Measurements from ENCODE around the gene PMFBP1. TPM values are rescaled to one million over a fixed set of nuclear protein-coding genes. Genes with fewer than 3 reads are reported as not detected.

PMFBP1 gene
- total RNA-seq, 1 experiment from 2014 or later = 2.7 TPM

DNA sequence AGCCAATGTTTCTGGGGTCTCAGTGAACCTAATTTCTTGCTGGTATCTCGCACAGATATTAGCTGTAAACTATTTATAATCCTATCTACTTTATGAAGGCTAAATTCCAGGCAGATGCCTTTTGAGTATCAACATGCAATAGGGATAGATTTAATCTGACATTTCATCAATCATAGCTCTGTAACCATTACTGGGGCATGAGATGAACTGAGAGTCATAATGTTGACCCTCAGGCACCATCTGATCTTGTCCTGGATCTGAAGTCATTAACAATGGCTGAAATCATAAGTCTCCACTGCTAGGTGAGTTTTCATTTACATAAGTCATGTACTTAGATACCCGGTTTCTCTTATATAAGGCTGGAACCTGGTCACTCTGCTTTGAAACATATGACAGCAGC lies 3.6 kb downstream of the PMFBP1 start:
- no peak overlapping the region for H3K9ac ChIP-seq (ENCODE audit: extremely low read depth, insufficient read length, low read length)
- no peaks in the 10 kb centered on the region for H3K79me2 ChIP-seq (ENCODE audit: insufficient read depth, low read length)
- no peak overlapping the region for H2AFZ ChIP-seq (ENCODE audit: low read length)
- Mint-ChIP-seq H3K9me3 (peaks cover under 1 to 2% of the 10 kb centered on the region in 2 experiments; a peak in 4 of 5 replicates), H3K4me1 (0 out of 4 replicates have a peak, but pooled peaks cover 0 to 2% of the 10 kb centered on the region in 2 experiments), H3K27ac (no peak overlapping the region), H3K36me3 (ENCODE audit: insufficient read depth in 1 of 3, low read depth in 3 of 3) (peaks cover 0 to 3% (median 2%) of the 10 kb centered on the region in 3 experiments; a peak in 5 of 7 replicates), H3K4me3 (no peak overlapping the region), H3K27me3 (ENCODE audit: low read depth) (peaks cover 3% of the 10 kb centered on the region; the same call in 1 of the 2 replicates)
- H3K27ac ChIP-seq (ENCODE audit: insufficient read length, low read depth, low read length) = no peak overlapping the region
- H2AK5ac ChIP-seq (ENCODE audit: insufficient read length, low read length) = no peak overlapping the region
- no peak overlapping the region for H3K56ac ChIP-seq (ENCODE audit: insufficient read length, low read depth, low read length)
- no peak overlapping the region for H2BK20ac ChIP-seq (ENCODE audit: low read depth, low read length, poor library complexity, severe bottlenecking)
- TF ChIP-seq CTCF (conservative IDR thresholded peaks at IDR 0.05) = no peak
- H3K23me2 ChIP-seq (ENCODE audit: insufficient read length, low read depth, low read length, poor library complexity, severe bottlenecking) = no peaks in the 10 kb centered on the region
- WGBS (ENCODE audit: extremely low coverage, insufficient read length, low lambda C conversion rate) = no CpG with 5 or more reads among the region's 2 CpGs
- no peak overlapping the region for H3K4me2 ChIP-seq (ENCODE audit: insufficient read depth, insufficient read length, low read length)
- H2BK5ac ChIP-seq (ENCODE audit: insufficient read length, low read length) = no peak overlapping the region
- no peak overlapping the region for H4K5ac ChIP-seq (ENCODE audit: insufficient read length, low read depth, low read length)
- no peak overlapping the region for H4K8ac ChIP-seq (replicated peaks; ENCODE audit: insufficient read length, low read depth, low read length)
- no peak overlapping the region for H3K23ac ChIP-seq (ENCODE audit: insufficient read length, low read depth, low read length)
- H3K27me3 ChIP-seq (ENCODE audit: insufficient read depth, low read length) = no peaks in the 10 kb centered on the region
- no peak overlapping the region for H4K91ac ChIP-seq (ENCODE audit: insufficient read length, low read depth, low read length)
- H3K79me1 ChIP-seq (ENCODE audit: insufficient read depth, low read depth, low read length, poor library complexity, severe bottlenecking) = no peaks in the 10 kb centered on the region
- H3K4ac ChIP-seq (ENCODE audit: low read depth, low read length) = no peak overlapping the region
- no peaks in the 10 kb centered on the region for H3K9me3 ChIP-seq (ENCODE audit: control insufficient read depth, low read depth, low read length)
- H3T11ph ChIP-seq (ENCODE audit: low read length) = no peak overlapping the region
- H3K4me1 ChIP-seq (ENCODE audit: insufficient read depth, low read length) = no peaks in the 10 kb centered on the region
- no peak overlapping the region for H2BK15ac ChIP-seq (ENCODE audit: low read depth, low read length)
- H2BK12ac ChIP-seq (ENCODE audit: insufficient read length, low read depth, low read length) = no peak overlapping the region
- H4K20me1 ChIP-seq (ENCODE audit: control insufficient read depth, insufficient read depth, insufficient read length) = no peaks in the 10 kb centered on the region
- H3K18ac ChIP-seq (ENCODE audit: insufficient read length, low read depth, low read length) = no peak overlapping the region
- DNase-seq = no peak
- H2BK120ac ChIP-seq (ENCODE audit: low read depth, low read length, poor library complexity, severe bottlenecking) = no peak overlapping the region
- H3K14ac ChIP-seq (ENCODE audit: insufficient read depth, low read length) = no peak overlapping the region
